ENCODE data around the gene DCDC1.
"Not testable (repeated sequence)": the region's sequence is repeated elsewhere in the genome, so short reads cannot be mapped to it uniquely, and the experiment has no call there.

Gene DCDC1

GRCh38 chr11:31323145-31323544 is 46.4 kb downstream of the DCDC1 start:
- H3K4me1 ChIP-seq (ENCODE audit: insufficient read depth, poor library complexity, severe bottlenecking) = no peaks in the 10 kb centered on the region
- H3K36me3 ChIP-seq (ENCODE audit: low read depth) = no peaks in the 10 kb centered on the region
- H3K27ac ChIP-seq (ENCODE audit: poor library complexity, severe bottlenecking) = no peak overlapping the region
- no peaks in the 10 kb centered on the region for H3K9me3 ChIP-seq (ENCODE audit: severe bottlenecking)
- H3K27me3 ChIP-seq (ENCODE audit: insufficient read depth, poor library complexity, severe bottlenecking) = no peaks in the 10 kb centered on the region
- no peak for ATAC-seq (ENCODE audit: low read depth)
- TF ChIP-seq CTCF (IDR thresholded peaks at IDR 0.05; ENCODE audit: poor library complexity, severe bottlenecking) = no peak
- H3K4me3 ChIP-seq (ENCODE audit: severe bottlenecking) = no peak overlapping the region
- DNase-seq (ENCODE audit: low spot score) = no peak

GRCh38 chr11:31321494-31321893 is 48.0 kb downstream of the DCDC1 start:
- not testable (repeated sequence) for H3K4me3 ChIP-seq (ENCODE audit: severe bottlenecking); H3K36me3 ChIP-seq (ENCODE audit: low read depth); H3K4me1 ChIP-seq (ENCODE audit: insufficient read depth, poor library complexity, severe bottlenecking); H3K27me3 ChIP-seq (ENCODE audit: insufficient read depth, poor library complexity, severe bottlenecking); ATAC-seq (ENCODE audit: low read depth); DNase-seq (ENCODE audit: low spot score); H3K27ac ChIP-seq (ENCODE audit: poor library complexity, severe bottlenecking); H3K9me3 ChIP-seq (ENCODE audit: severe bottlenecking)

- TF ChIP-seq CTCF (IDR thresholded peaks at IDR 0.05; ENCODE audit: poor library complexity, severe bottlenecking) = no peak
- Histone ChIP-seq H3K4me3 (ENCODE audit: severe bottlenecking) (no peak overlapping the region), H3K4me1 (ENCODE audit: insufficient read depth, poor library complexity, severe bottlenecking) (no peaks in the 10 kb centered on the region), H3K27ac (ENCODE audit: poor library complexity, severe bottlenecking) (no peak overlapping the region), H3K36me3 (ENCODE audit: low read depth) (no peaks in the 10 kb centered on the region), H3K27me3 (ENCODE audit: insufficient read depth, poor library complexity, severe bottlenecking) (peaks cover 4% of the 10 kb centered on the region), H3K9me3 (ENCODE audit: severe bottlenecking) (no peaks in the 10 kb centered on the region)
- ATAC-seq (ENCODE audit: low read depth) (no peak), DNase-seq (ENCODE audit: low spot score) (no peak)
These were observed 65.8 kb downstream of the DCDC1 start for GRCh38 chr11:31303644-31304180.

- H3K4me1 ChIP-seq (ENCODE audit: insufficient read depth, poor library complexity, severe bottlenecking) = no peaks in the 10 kb centered on the region
- no peak overlapping the region for H3K27ac ChIP-seq (ENCODE audit: poor library complexity, severe bottlenecking)
- H3K27me3 ChIP-seq (ENCODE audit: insufficient read depth, poor library complexity, severe bottlenecking) = no peaks in the 10 kb centered on the region
- ATAC-seq (ENCODE audit: low read depth) (no peak), DNase-seq (ENCODE audit: low spot score) (no peak)
- H3K4me3 ChIP-seq (ENCODE audit: severe bottlenecking) = no peak overlapping the region
- no peaks in the 10 kb centered on the region for H3K36me3 ChIP-seq (ENCODE audit: low read depth)
- H3K9me3 ChIP-seq (ENCODE audit: severe bottlenecking) = no peaks in the 10 kb centered on the region
- TF ChIP-seq CTCF (IDR thresholded peaks at IDR 0.05; ENCODE audit: poor library complexity, severe bottlenecking) = no peak
These were observed 67.7 kb downstream of the DCDC1 start for GRCh38 chr11:31301549-31302510.

GRCh38 chr11:31295308-31295707 is 74.2 kb downstream of the DCDC1 start:
- no peaks in the 10 kb centered on the region for H3K9me3 ChIP-seq (ENCODE audit: severe bottlenecking)
- H3K27ac ChIP-seq (ENCODE audit: poor library complexity, severe bottlenecking) = no peak overlapping the region
- no peaks in the 10 kb centered on the region for H3K36me3 ChIP-seq (ENCODE audit: low read depth)
- TF ChIP-seq CTCF (IDR thresholded peaks at IDR 0.05; ENCODE audit: poor library complexity, severe bottlenecking) = no peak
- H3K27me3 ChIP-seq (ENCODE audit: insufficient read depth, poor library complexity, severe bottlenecking) = no peaks in the 10 kb centered on the region
- DNase-seq (ENCODE audit: low spot score) (no peak), ATAC-seq (ENCODE audit: low read depth) (no peak)
- H3K4me3 ChIP-seq (ENCODE audit: severe bottlenecking) = no peak overlapping the region
- no peaks in the 10 kb centered on the region for H3K4me1 ChIP-seq (ENCODE audit: insufficient read depth, poor library complexity, severe bottlenecking)

- not testable (repeated sequence) for H3K27ac ChIP-seq (ENCODE audit: poor library complexity, severe bottlenecking); H3K36me3 ChIP-seq (ENCODE audit: low read depth); H3K4me1 ChIP-seq (ENCODE audit: insufficient read depth, poor library complexity, severe bottlenecking); DNase-seq (ENCODE audit: low spot score); H3K9me3 ChIP-seq (ENCODE audit: severe bottlenecking); H3K27me3 ChIP-seq (ENCODE audit: insufficient read depth, poor library complexity, severe bottlenecking); H3K4me3 ChIP-seq (ENCODE audit: severe bottlenecking); ATAC-seq (ENCODE audit: low read depth)
These were observed 96.0 kb downstream of the DCDC1 start for GRCh38 chr11:31273527-31273926.

Measured in RWPE2 (cell line).